Activated CD8-positive, alpha-beta memory T cell treated with anti-CD3 and anti-CD28 coated beads for 4 hours (primary cell): ENCODE measurements around the gene PSMG3.
A peak's percentile ranks its signal among the peaks of the same experiment; 100 is the strongest.

Source experiments
- DNase-seq, 2 donors: peaks; one replicate each; pipeline ENCODE4 v3.0.0-alpha.2; 2020; ENCODE audit warnings: low read depth in 2 of 2

PSMG3 gene

GRCh38 chr7:1579481-1580421, 9.9 kb upstream of the PSMG3 start:
- peak; percentile 39 to 42 for DNase-seq

- DNase-seq = no peak
Observed at GRCh38 chr7:1578513-1578912, 8.7 kb upstream of the PSMG3 start.

- no peak for DNase-seq
Observed at GRCh38 chr7:1576521-1577253, 6.9 kb upstream of the PSMG3 start.

GRCh38 chr7:1575809-1576208, 6.0 kb upstream of the PSMG3 start:
- no peak for DNase-seq

GRCh38 chr7:1572111-1572822, 2.4 kb upstream of the PSMG3 start:
- no peak for DNase-seq

- no peak for DNase-seq
Observed at GRCh38 chr7:1569440-1569832, 396 bp downstream of the PSMG3 start.

GRCh38 chr7:1569016-1569415, 816 bp downstream of the PSMG3 start:
- no peak for DNase-seq

GRCh38 chr7:1567896-1568510, 1.8 kb downstream of the PSMG3 start:
- DNase-seq = no peak

- DNase-seq = no peak
Observed at GRCh38 chr7:1567049-1567771, 2.6 kb downstream of the PSMG3 start.

GRCh38 chr7:1566687-1567048, 3.2 kb downstream of the PSMG3 start:
- DNase-seq = no peak

GRCh38 chr7:1564603-1565022, 5.2 kb downstream of the PSMG3 start:
- no peak for DNase-seq

- DNase-seq = no peak
Observed at GRCh38 chr7:1563981-1564602, 5.7 kb downstream of the PSMG3 start.

- DNase-seq = no peak
Observed at GRCh38 chr7:1562597-1563051, 7.2 kb downstream of the PSMG3 start.

GRCh38 chr7:1562116-1562515, 7.7 kb downstream of the PSMG3 start:
- DNase-seq = no peak

- DNase-seq = no peak
Observed at GRCh38 chr7:1561036-1561940, 8.5 kb downstream of the PSMG3 start.

GRCh38 chr7:1560620-1561031, 9.2 kb downstream of the PSMG3 start:
- DNase-seq = no peak

- DNase-seq = no peak
Observed at GRCh38 chr7:1559626-1560590, 9.9 kb downstream of the PSMG3 start.

GRCh38 chr7:1558841-1559625, 10.8 kb downstream of the PSMG3 start:
- no peak for DNase-seq
